Central memory CD4-positive, alpha-beta T cell (primary cell): ENCODE measurements around the gene CAPN2.
"Not testable (repeated sequence)": the region's sequence is repeated elsewhere in the genome, so short reads cannot be mapped to it uniquely, and the experiment has no call there.

Experiments
- DNase-seq: peaks from one replicate; pipeline ENCODE4 v3.0.0; 2022

CAPN2 gene

DNA sequence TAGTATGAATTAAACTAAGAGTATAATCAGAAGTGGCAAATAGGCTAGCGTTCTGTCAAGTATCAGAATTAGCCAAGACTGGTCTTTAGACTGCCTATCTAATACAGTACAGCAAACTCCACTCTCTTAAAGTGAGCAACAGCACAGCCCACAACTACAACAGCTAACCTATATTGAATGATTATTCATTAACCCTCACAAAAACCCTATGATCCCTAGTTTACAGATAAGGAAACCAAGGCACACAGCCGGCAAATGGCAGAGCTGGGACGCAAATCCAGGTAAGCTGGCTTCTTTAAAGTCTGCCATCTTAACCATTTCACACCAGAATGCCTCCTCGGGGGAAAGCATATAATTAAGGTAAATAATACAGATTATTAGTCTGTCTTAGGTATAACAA, 81.4 kb downstream of the CAPN2 start:
- no peak for DNase-seq

DNA sequence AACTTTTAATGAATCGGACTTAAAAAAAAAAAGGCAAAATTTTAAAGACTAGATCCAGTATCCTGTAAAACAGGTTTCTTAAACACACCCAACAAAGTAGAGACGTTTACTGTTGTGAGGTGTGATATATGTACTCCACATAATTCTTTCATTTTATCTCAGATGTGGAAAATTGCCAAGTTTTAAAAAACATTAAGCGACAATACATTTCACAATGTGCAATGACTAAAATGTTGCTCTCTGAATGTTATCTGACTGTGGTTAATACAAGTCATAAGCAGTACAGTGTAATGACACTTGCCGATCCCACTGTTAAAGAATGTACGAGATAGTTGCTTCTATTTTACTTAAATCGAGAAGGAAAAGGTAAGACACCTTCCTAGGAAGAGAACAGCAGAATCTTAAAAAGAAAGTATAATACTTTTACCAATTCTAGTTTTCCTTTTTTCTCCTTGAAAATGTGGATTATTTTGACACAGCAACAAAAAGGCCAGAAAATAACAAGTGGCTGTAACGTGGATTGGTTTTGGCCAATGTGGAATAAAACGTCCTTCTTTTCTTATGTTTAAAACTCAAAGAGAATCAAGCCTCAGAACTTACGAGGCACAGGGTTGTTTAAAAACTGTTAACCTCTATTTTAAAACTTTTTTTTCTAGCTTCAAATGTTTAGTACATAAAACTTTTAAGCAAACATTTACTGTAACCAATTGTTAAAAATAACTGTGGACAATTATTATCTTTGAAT, 82.0 kb downstream of the CAPN2 start:
- no peak for DNase-seq

GRCh38 chr1:223796210-223796609, 83.9 kb downstream of the CAPN2 start:
- DNase-seq: no peak

- no peak for DNase-seq
Observed at GRCh38 chr1:223802032-223802431, 89.7 kb downstream of the CAPN2 start.

DNA sequence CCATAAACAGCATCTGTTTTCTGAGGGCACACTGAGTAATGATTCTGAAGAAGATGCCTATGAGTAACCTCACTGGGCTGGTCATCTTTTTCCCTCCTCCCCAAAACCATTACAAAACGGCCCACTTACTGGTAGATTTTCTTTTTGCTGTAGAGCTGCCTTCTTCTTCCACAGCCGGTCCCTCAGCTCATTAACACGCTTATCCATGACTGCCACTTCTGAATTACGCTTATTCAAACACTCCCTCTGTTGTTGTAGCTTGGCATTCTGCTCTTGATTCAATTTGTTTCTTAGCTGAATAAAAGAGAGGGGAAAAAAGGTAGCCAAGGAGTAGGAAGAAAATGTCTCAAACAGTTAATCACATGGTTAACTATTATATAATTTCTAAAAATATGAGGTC, 90.3 kb downstream of the CAPN2 start:
- no peak for DNase-seq

- DNase-seq: no peak
Observed at GRCh38 chr1:223803211-223803610, 90.9 kb downstream of the CAPN2 start.

DNA sequence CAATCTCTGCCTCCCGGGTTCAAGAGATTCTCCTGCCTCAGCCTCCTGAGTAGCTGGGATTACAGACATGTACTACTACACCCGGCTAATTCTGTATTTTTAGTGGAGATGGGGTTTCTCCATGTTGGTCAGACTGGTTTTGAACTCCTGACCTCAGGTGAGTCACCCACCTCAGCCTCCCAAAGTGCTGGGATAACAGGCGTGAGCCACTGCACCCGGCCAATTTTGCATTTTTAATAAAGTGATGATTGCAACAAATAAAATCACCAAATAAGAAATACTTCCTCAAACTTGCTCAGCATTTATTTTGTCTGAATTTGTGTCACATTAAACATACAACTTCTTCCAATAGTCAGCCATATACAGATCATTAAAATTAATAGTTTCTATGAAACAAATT, 97.6 kb downstream of the CAPN2 start:
- DNase-seq: not testable (repeated sequence)

GRCh38 chr1:223810586-223810985, 98.2 kb downstream of the CAPN2 start:
- no peak for DNase-seq

- DNase-seq: peak; percentile 41
Observed at GRCh38 chr1:223811634-223812101, 99.3 kb downstream of the CAPN2 start.

- no peak for DNase-seq
Observed at GRCh38 chr1:223813645-223814044, 101.3 kb downstream of the CAPN2 start.

GRCh38 chr1:223815020-223815853, 102.9 kb downstream of the CAPN2 start:
- DNase-seq: no peak

GRCh38 chr1:223815865-223816264, 103.5 kb downstream of the CAPN2 start:
- DNase-seq: no peak

- not testable (repeated sequence) for DNase-seq
Observed at GRCh38 chr1:223817265-223817664, 104.9 kb downstream of the CAPN2 start.

GRCh38 chr1:223819730-223820514, 107.6 kb downstream of the CAPN2 start:
- DNase-seq: no peak

DNA sequence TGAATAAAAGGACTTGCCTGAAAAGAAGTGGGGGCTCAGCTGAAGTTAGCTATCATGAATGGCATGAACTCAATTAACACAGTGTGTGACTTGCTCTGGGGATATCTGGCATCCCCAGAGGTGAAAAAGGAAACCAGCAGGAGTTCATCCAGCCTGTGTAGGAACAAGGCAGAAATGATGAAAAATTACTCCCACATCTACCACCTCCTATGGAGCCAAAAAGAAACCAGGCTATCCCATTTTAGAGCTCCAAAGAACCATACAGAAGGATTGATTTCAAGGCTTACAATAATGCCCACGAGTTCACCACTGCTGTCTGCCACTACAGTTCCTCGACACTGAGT, 108.1 kb downstream of the CAPN2 start:
- no peak for DNase-seq

DNA sequence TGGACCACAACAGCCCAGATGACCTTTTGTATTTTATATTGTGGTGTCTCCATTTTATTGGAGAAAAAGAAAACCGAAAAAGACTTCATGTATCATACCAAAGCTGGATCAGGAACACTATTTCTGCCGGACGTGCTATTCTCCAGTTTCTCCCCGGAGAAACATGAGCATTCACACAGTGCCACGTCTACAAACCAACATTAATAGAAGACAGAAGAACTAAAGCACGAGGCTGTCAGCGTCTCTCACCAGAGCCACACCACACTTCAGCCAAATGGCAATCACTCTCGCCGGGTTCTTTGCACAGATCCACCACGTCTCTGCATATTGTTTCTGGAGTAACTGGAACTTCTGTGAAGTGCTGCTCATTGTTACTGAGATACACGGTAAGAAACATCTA, 108.6 kb downstream of the CAPN2 start:
- DNase-seq: no peak

DNA sequence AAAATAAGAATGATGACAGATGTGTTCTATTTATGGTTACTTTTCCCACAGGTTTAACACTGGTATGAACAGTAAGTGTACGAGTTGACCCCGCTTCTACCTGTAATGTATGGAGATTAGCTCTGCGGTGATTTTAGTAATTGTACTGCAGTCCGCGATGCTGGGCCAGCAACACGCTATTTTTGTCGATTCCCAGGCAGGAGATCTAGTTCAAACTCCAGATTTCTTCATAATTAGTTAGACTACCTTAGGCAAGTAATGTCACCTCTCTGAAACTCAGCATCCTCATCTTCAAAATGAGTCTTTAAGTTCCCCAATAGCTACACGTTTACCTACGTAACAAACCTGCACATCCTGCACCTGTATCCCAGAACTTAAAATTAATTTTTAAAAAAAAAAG, 111.9 kb downstream of the CAPN2 start:
- DNase-seq: no peak

DNA sequence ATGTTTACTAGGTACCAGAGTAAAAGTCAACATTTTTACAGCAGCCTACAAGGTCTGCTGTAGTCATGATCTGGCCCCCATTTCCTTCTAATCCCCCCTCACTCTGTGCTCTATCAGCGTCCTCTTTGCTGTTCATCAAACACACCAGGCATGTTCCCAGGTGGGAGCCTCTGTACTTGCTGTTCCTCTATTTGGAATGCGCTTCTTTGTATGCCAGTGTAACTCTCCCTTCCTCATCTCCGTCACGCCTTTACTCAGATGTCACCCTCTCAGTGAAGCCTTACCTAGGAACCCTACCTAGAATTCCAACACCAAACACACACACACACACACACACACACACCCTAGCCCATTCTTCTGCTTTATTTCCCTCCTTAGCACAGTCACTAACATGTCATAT, 112.4 kb downstream of the CAPN2 start:
- no peak for DNase-seq
